Upper lobe of right lung (tissue), 1 donor: ENCODE measurements around the gene ZNF678. TPM values are rescaled to one million over a fixed set of nuclear protein-coding genes. Genes with fewer than 3 reads are reported as not detected.

Experiments
- ATAC-seq: fragments of 200-7000 bp; cut with Tn5 transposase; one replicate; pipeline ENCODE4 v1.9.1; 2020; ENCODE audit warnings: mild to moderate bottlenecking, moderate library complexity
- DNase-seq: peaks from one replicate; pipeline ENCODE4 v3.0.0-alpha.2; 2020
- H3K27ac ChIP-seq: fragments of 200-600 bp; one replicate; pipeline ENCODE4 v1.8.0; 2022
- H3K27me3 ChIP-seq: fragments of 200-600 bp; one replicate; pipeline ENCODE4 v1.8.0; 2022; ENCODE audit warnings: mild to moderate bottlenecking
- H3K36me3 ChIP-seq: fragments of 200-600 bp; one replicate; pipeline ENCODE4 v1.8.0; 2022
- H3K4me1 ChIP-seq: fragments of 200-600 bp; one replicate; pipeline ENCODE4 v1.8.0; 2022
- H3K4me3 ChIP-seq: fragments of 200-600 bp; one replicate; pipeline ENCODE4 v1.8.0; 2022; ENCODE audit warnings: mild to moderate bottlenecking
- H3K9me3 ChIP-seq: fragments of 200-600 bp; one replicate; pipeline ENCODE4 v1.8.0; 2022
- CTCF ChIP-seq: fragments of 200-600 bp; IDR thresholded peaks from one replicate; pipeline ENCODE4 v1.8.0; 2022; ENCODE audit warnings: antibody characterized with exemption
- intact Hi-C: fragments of 100-400 bp; cut with DNase I; formaldehyde crosslinking; loops from one replicate; pipeline ENCODE4 v1.11.0; 2022
- total RNA-seq: library from RNA; stranded (reverse); fragmentation: NEBNext Ultra II Directional; extraction: Animal tissue kit (Norgen Biotek cat#: 25700); gene quantifications from one replicate; pipeline ENCODE4 v1.2.1, GENCODE V29; 2021
- donor health status: DM: no; HTN: yes; CAD: no; lungs with severe emphysema.

Gene ZNF678
- total RNA-seq, 1 donor from 2014 or later: 8.6 TPM

GRCh38 chr1:227544067-227545050, 19.0 kb upstream of the ZNF678 start:
- no peak for TF ChIP-seq CTCF
- intact Hi-C loops: no loop called here
- no peak overlapping the region for H3K27ac ChIP-seq
- H3K27me3 ChIP-seq: no peaks in the 10 kb centered on the region
- no peak overlapping the region for H3K4me3 ChIP-seq
- H3K4me1 ChIP-seq: peaks cover 5% of the 10 kb centered on the region
- no peaks in the 10 kb centered on the region for H3K36me3 ChIP-seq
- H3K9me3 ChIP-seq: no peaks in the 10 kb centered on the region
- DNase-seq: no peak
- ATAC-seq: no peak

GRCh38 chr1:227545361-227545760, 18.0 kb upstream of the ZNF678 start:
- Histone ChIP-seq H3K9me3 (no peaks in the 10 kb centered on the region), H3K27ac (no peak overlapping the region), H3K27me3 (no peaks in the 10 kb centered on the region), H3K36me3 (no peaks in the 10 kb centered on the region), H3K4me1 (peaks cover 5% of the 10 kb centered on the region), H3K4me3 (no peak overlapping the region)
- intact Hi-C loops: no loop called here
- ATAC-seq (no peak), DNase-seq (no peak)
- no peak for TF ChIP-seq CTCF

GRCh38 chr1:227546059-227546458, 17.3 kb upstream of the ZNF678 start:
- TF ChIP-seq CTCF: no peak
- Histone ChIP-seq H3K36me3 (no peaks in the 10 kb centered on the region), H3K9me3 (no peaks in the 10 kb centered on the region), H3K4me1 (peaks cover 5% of the 10 kb centered on the region), H3K4me3 (no peak overlapping the region), H3K27ac (no peak overlapping the region), H3K27me3 (no peaks in the 10 kb centered on the region)
- intact Hi-C loops: no loop called here
- DNase-seq: no peak
- no peak for ATAC-seq

- Histone ChIP-seq H3K27ac (no peak overlapping the region), H3K4me3 (no peak overlapping the region), H3K4me1 (peaks cover 5% of the 10 kb centered on the region), H3K36me3 (no peaks in the 10 kb centered on the region), H3K27me3 (no peaks in the 10 kb centered on the region), H3K9me3 (no peaks in the 10 kb centered on the region)
- TF ChIP-seq CTCF: no peak
- ATAC-seq: no peak
- intact Hi-C loops: no loop called here
- DNase-seq: no peak
Measured at GRCh38 chr1:227546598-227547309, 16.6 kb upstream of the ZNF678 start.

GRCh38 chr1:227547310-227548118, 15.8 kb upstream of the ZNF678 start:
- Histone ChIP-seq H3K27me3 (no peaks in the 10 kb centered on the region), H3K9me3 (no peaks in the 10 kb centered on the region), H3K4me1 (peaks cover 5% of the 10 kb centered on the region), H3K27ac (no peak overlapping the region), H3K36me3 (no peaks in the 10 kb centered on the region), H3K4me3 (no peak overlapping the region)
- intact Hi-C loops: no loop called here
- TF ChIP-seq CTCF: no peak
- DNase-seq (no peak), ATAC-seq (no peak)
